WTC11 (cell line): ENCODE measurements around the gene BTNL2.

Experiments used
- CBFB ChIP-seq: sonication (generic); formaldehyde crosslinking; IDR thresholded peaks from 2 replicates; pipeline ENCODE4 v1.8.1; 2022; ENCODE audit warnings: mild to moderate bottlenecking, low read depth, missing genetic modification reagents
- NR1H2 ChIP-seq: sonication (generic); formaldehyde crosslinking; IDR thresholded peaks from 2 replicates; pipeline ENCODE4 v1.9.0; 2021; ENCODE audit warnings: mild to moderate bottlenecking, moderate library complexity, missing genetic modification reagents
- TEAD4 ChIP-seq: sonication (generic); formaldehyde crosslinking; IDR thresholded peaks from 2 replicates; pipeline ENCODE4 v1.8.0; 2022; ENCODE audit warnings: mild to moderate bottlenecking, missing genetic modification reagents
- TF ChIP-seq, protein P1 (sequence below): fragments of 200-600 bp; IDR thresholded peaks from 2 replicates; pipeline ENCODE4 v1.8.0; 2022; ENCODE audit warnings: antibody characterized with exemption
- TF ChIP-seq, protein P2 (sequence below): sonication (generic); formaldehyde crosslinking; IDR thresholded peaks from 2 replicates; pipeline ENCODE4 v1.8.0; 2022; ENCODE audit warnings: mild to moderate bottlenecking, missing genetic modification reagents
- TF ChIP-seq, protein P3 (sequence below): sonication (generic); formaldehyde crosslinking; IDR thresholded peaks from 2 replicates; pipeline ENCODE4 v1.8.1; 2023; ENCODE audit warnings: mild to moderate bottlenecking, missing genetic modification reagents

GRCh38 chr6:32379545-32379944, 27.4 kb downstream of the BTNL2 start:
- TF ChIP-seq, protein P1, sequence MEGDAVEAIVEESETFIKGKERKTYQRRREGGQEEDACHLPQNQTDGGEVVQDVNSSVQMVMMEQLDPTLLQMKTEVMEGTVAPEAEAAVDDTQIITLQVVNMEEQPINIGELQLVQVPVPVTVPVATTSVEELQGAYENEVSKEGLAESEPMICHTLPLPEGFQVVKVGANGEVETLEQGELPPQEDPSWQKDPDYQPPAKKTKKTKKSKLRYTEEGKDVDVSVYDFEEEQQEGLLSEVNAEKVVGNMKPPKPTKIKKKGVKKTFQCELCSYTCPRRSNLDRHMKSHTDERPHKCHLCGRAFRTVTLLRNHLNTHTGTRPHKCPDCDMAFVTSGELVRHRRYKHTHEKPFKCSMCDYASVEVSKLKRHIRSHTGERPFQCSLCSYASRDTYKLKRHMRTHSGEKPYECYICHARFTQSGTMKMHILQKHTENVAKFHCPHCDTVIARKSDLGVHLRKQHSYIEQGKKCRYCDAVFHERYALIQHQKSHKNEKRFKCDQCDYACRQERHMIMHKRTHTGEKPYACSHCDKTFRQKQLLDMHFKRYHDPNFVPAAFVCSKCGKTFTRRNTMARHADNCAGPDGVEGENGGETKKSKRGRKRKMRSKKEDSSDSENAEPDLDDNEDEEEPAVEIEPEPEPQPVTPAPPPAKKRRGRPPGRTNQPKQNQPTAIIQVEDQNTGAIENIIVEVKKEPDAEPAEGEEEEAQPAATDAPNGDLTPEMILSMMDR: no peak
- TF ChIP-seq, protein P2, sequence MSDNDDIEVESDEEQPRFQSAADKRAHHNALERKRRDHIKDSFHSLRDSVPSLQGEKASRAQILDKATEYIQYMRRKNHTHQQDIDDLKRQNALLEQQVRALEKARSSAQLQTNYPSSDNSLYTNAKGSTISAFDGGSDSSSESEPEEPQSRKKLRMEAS: no peak
- TF ChIP-seq TEAD4 (no peak), NR1H2 (CRISPR knock-in tag) (no peak), CBFB (CRISPR knock-in tag) (no peak)
- TF ChIP-seq, protein P3, sequence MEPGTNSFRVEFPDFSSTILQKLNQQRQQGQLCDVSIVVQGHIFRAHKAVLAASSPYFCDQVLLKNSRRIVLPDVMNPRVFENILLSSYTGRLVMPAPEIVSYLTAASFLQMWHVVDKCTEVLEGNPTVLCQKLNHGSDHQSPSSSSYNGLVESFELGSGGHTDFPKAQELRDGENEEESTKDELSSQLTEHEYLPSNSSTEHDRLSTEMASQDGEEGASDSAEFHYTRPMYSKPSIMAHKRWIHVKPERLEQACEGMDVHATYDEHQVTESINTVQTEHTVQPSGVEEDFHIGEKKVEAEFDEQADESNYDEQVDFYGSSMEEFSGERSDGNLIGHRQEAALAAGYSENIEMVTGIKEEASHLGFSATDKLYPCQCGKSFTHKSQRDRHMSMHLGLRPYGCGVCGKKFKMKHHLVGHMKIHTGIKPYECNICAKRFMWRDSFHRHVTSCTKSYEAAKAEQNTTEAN: no peak
